ENCODE results near the gene VPS33B.
A peak's percentile ranks its signal among the peaks of the same experiment; 100 is the strongest.
"Not testable (repeated sequence)": the region's sequence is repeated elsewhere in the genome, so short reads cannot be mapped to it uniquely, and the experiment has no call there.

Gene VPS33B

GRCh38 chr15:91022075-91022831 is at the start of gene VPS33B:
TSS of gene VPS33B (minus strand) at chr15:91022594. CDS start at chr15:91022249, 345 bp downstream.
- peak; percentile 88 for DNase-seq (ENCODE audit: low spot score)

DNA sequence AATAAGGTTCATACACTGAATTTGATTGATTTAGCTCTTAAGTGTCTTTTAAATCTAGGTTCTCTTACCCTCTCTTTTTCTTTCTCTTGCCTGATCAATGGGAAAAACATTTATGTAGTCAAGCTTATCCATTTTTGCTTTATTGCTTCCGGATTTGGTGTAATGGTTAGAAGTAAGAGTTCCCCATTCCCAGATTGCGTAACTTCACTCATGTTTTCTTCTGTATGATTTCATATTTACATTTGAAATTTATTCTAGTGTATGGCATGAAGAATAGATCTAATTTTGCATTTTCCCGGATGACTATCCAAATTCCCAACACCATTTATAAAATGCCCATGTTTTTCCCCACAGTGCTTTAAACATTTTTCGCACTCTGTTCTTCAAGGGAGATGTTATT is 49.8 kb upstream of the VPS33B start:
- no peak for DNase-seq (ENCODE audit: low spot score)

DNA sequence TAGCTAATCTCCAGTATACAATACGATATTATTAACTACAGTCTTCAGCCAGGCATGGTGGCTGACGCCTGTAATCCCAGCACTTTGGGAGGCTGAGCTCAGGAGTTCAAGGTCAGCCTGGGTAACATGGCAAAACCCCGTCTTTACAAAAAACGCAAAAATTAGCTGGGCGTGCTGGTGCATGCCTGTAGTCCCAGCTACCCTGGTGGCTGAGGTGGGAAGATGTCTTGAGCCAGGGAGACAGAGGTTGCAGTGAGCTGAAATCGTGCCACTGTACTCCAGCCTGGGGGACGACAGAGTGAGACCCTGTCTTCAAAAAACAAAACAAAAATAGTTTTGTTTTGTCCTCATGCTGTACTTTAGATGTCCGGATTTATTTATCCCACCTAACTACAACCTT is 48.5 kb upstream of the VPS33B start:
- DNase-seq (ENCODE audit: low spot score) = no peak

GRCh38 chr15:91068966-91069365 is 46.6 kb upstream of the VPS33B start:
- no peak for DNase-seq (ENCODE audit: low spot score)

GRCh38 chr15:91068436-91068835 is 46.0 kb upstream of the VPS33B start:
- no peak for DNase-seq (ENCODE audit: low spot score)

GRCh38 chr15:91067036-91067435 is 44.6 kb upstream of the VPS33B start:
- no peak for DNase-seq (ENCODE audit: low spot score)

GRCh38 chr15:91065505-91065904 is 43.1 kb upstream of the VPS33B start:
- DNase-seq (ENCODE audit: low spot score) = no peak

- DNase-seq (ENCODE audit: low spot score) = no peak
These were observed 39.6 kb upstream of the VPS33B start for GRCh38 chr15:91061997-91062396.

DNA sequence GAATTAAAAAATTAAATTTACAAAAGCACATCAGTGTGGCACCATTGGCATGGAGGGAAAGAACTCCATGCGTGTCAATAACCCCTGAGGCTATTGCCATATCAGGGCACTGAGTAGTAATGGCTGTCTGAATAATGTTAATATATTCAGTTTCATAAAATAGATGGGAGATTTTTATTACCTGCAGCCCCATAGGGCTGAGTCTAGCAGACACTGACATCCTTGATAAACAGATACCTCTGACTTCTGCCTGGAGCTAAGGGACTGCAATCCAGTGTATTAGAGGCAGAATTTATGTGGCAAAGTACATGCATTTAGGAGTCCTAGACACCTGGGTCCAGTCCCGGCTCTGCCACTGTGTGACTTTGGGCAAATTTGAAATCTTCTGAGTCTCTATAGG is 38.8 kb upstream of the VPS33B start:
- no peak for DNase-seq (ENCODE audit: low spot score)

DNA sequence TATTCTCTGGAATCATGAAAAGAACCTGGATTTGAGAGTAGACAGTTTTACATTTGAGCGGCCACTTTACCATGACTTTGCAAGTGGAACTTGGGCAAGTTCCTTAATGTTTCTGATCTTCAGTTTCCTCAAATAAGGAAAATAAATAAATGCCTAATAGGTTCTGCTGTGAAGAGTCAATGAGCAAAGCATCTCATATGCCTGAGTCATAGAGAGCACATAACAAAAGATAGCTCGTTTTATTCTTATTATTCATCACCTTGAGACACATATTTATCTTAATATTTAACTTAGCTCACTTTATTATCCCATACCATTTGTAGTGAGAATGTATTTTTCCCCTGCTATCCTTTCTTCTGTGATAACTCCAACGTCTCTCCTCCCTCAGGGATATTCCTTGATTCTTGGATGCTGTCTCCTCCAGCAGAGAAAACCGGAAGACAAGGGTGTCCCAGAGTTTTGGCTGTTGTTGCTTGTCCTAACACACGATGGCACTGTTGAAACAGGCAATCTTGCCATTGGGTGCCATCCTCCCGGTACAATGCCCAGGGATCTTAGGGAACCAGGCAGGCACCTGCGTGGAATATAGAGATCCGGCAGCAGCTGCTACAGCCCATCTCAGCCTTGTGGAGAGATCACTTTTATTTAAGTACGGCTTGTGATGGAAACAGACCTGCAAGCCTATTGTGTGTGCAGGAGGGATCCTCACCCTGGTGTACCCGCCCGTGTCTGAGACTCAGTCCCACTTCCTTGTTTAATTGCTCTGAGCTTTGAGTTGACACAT is 33.3 kb upstream of the VPS33B start:
- peak; percentile 84 for DNase-seq (ENCODE audit: low spot score)

DNA sequence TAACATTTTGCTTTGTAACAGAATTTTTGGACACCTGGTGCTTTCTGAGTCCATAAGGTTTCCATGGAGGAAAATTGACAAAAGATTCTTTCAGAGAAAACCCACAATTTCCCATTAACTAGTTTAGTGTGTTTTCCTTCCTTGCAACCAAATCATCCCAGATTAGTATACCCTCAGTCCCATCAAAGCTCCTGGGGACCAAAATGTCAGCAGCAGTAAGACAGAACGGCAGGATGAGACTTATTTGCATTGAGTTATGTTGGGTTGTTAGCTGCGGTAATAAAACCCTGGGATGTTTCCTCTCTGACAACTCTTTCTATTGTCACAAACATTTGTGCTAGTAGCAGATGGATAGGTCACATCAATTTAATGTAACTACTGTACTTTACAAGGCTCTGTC is 32.4 kb upstream of the VPS33B start:
- no peak for DNase-seq (ENCODE audit: low spot score)

GRCh38 chr15:91051248-91051647 is 28.9 kb upstream of the VPS33B start:
- no peak for DNase-seq (ENCODE audit: low spot score)

- DNase-seq (ENCODE audit: low spot score) = no peak
These were observed 27.7 kb upstream of the VPS33B start for GRCh38 chr15:91050128-91050455.

- DNase-seq (ENCODE audit: low spot score) = peak; percentile 68
These were observed 27.2 kb upstream of the VPS33B start for GRCh38 chr15:91049378-91050127.

DNA sequence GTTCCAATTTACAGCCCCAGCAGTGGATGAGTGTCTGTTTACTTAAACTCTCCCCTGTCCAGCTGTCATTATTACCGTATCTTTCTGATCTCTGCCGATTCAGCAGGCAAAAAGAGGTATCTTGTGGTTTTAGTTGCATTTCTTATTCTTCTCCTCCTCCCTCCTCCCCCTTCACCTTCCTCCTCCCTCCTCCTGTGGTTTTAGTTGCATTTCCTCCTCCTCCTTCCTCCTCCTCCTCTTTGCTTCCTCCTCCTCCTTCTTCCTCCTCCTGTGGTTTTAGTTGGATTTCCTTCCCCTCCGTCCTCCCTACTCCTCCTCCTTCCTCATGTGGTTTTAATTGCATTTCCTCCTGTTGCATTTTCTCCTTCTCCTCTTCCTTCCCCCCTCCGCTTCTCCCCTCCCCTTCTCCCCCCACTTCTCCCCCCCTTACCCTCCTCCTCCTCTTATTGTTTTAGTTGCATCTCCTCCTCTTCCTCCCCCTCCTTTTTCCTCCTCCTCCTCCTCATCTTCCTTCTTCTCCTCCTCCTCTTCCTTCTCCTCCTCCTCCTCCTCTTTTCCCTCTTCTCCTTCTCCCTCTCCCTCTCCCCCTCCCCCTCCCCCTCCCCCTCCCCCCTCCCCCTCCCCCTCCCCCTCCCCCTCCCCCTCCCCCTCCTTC is 25.3 kb upstream of the VPS33B start:
- no peak for DNase-seq (ENCODE audit: low spot score)

- DNase-seq (ENCODE audit: low spot score) = not testable (repeated sequence)
These were observed 23.7 kb upstream of the VPS33B start for GRCh38 chr15:91046056-91046455.

DNA sequence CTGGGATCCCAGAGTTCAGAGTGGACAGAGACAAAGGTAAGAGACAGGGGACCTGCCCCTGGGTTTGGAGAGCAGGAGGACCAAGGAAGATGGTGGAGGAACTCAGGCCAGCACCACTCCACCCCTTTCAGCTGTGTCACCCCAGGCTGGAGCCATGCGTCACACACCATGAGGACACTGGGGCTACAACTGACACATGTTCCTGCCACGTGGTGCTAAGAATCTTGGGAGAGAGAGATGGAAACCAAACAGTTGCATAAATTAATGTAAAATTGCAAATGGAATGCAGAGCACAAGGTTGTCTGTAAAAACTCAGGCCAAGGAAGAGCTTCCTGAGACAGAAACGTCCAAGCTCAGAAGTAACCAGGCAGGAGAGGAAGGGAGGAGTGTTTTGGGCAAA is 22.7 kb upstream of the VPS33B start:
- DNase-seq (ENCODE audit: low spot score) = no peak

- no peak for DNase-seq (ENCODE audit: low spot score)
These were observed 20.9 kb upstream of the VPS33B start for GRCh38 chr15:91043202-91043874.

- no peak for DNase-seq (ENCODE audit: low spot score)
These were observed 18.5 kb upstream of the VPS33B start for GRCh38 chr15:91040856-91041255.

- no peak for DNase-seq (ENCODE audit: low spot score)
These were observed 17.6 kb upstream of the VPS33B start for GRCh38 chr15:91039996-91040395.

- DNase-seq (ENCODE audit: low spot score) = peak; percentile 70
These were observed 10.8 kb upstream of the VPS33B start for GRCh38 chr15:91032919-91033803.
